HepG2 (cell line): Measurements from ENCODE around the gene SLC1A5. TPM values are rescaled to one million over a fixed set of nuclear protein-coding genes. Genes with fewer than 3 reads are reported as not detected.

ENCODE experiments used
- ATF1 ChIP-seq: IDR thresholded peaks from 2 replicates; pipeline ENCODE4 v1.6.1; 2016; ENCODE audit warnings: mild to moderate bottlenecking, control low read depth
- FOXC1 ChIP-seq: sonication (generic); formaldehyde crosslinking; IDR thresholded peaks from 2 replicates; pipeline ENCODE4 v1.8.0; 2022; ENCODE audit warnings: mild to moderate bottlenecking, missing genetic modification reagents, borderline replicate concordance
- GFI1 ChIP-seq: sonication (generic); formaldehyde crosslinking; IDR thresholded peaks from 2 replicates; pipeline ENCODE4 v1.5.0; 2020; ENCODE audit warnings: missing genetic modification reagents, mild to moderate bottlenecking, borderline replicate concordance
- IKZF5 ChIP-seq: IDR thresholded peaks from 2 replicates; pipeline ENCODE4 v1.6.1; 2018; ENCODE audit warnings: missing genetic modification reagents, mild to moderate bottlenecking, missing compliant biosample characterization
- KLF6 ChIP-seq: IDR thresholded peaks from 2 replicates; pipeline ENCODE4 v1.8.0; 2016; ENCODE audit warnings: missing biosample characterization, missing genetic modification reagents
- MAFF ChIP-seq: IDR thresholded peaks from 2 replicates; pipeline ENCODE4 v1.6.1; 2011; ENCODE audit warnings: low read depth, low read length, improper control_type of control experiment
- MAX ChIP-seq: IDR thresholded peaks from 2 replicates; pipeline ENCODE4 v1.6.1; 2012; ENCODE audit warnings: inconsistent platforms
- MED8 ChIP-seq: sonication (generic); formaldehyde crosslinking; IDR thresholded peaks from 2 replicates; pipeline ENCODE4 v1.8.1; 2023; ENCODE audit warnings: mild to moderate bottlenecking, missing genetic modification reagents; ENCODE audit not compliant: insufficient replicate concordance
- NCOA1 ChIP-seq: sonication (generic); formaldehyde crosslinking; IDR thresholded peaks from 2 replicates; pipeline ENCODE4 v1.9.0; 2021; ENCODE audit warnings: missing genetic modification reagents
- PHB2 ChIP-seq: fragments of 450-650 bp; IDR thresholded peaks from 2 replicates; pipeline ENCODE4 v1.6.1; 2018; ENCODE audit not compliant: partially characterized antibody
- POLR2G ChIP-seq: fragments of 200-400 bp; formaldehyde crosslinking; IDR thresholded peaks from 2 replicates; pipeline ENCODE4 v1.6.1; 2018; ENCODE audit warnings: mild to moderate bottlenecking, low read depth, low read length, moderate library complexity
- SALL1 ChIP-seq: sonication (generic); formaldehyde crosslinking; IDR thresholded peaks from 2 replicates; pipeline ENCODE4 v1.8.0; 2022; ENCODE audit warnings: mild to moderate bottlenecking, missing genetic modification reagents
- SIN3B ChIP-seq: fragments of 150-350 bp; IDR thresholded peaks from 2 replicates; pipeline ENCODE4 v1.6.1; 2014; ENCODE audit warnings: low read length
- TGIF2 ChIP-seq: IDR thresholded peaks from 2 replicates; pipeline ENCODE4 v1.6.1; 2016; ENCODE audit warnings: control low read depth, missing compliant biosample characterization
- THAP11 ChIP-seq: IDR thresholded peaks from 2 replicates; pipeline ENCODE4 v1.6.1; 2016; ENCODE audit warnings: missing biosample characterization, missing genetic modification reagents
- ZNF343 ChIP-seq: sonication (generic); formaldehyde crosslinking; IDR thresholded peaks from 2 replicates; pipeline ENCODE4 v1.4.0; 2020; ENCODE audit warnings: mild to moderate bottlenecking, missing genetic modification reagents
- ZNF496 ChIP-seq: sonication (generic); formaldehyde crosslinking; IDR thresholded peaks from 2 replicates; pipeline ENCODE4 v1.8.1; 2023; ENCODE audit warnings: mild to moderate bottlenecking, moderate library complexity, missing genetic modification reagents; ENCODE audit not compliant: insufficient replicate concordance
- ZNF567 ChIP-seq: sonication (generic); formaldehyde crosslinking; IDR thresholded peaks from 2 replicates; pipeline ENCODE4 v1.8.1; 2023; ENCODE audit warnings: mild to moderate bottlenecking, missing genetic modification reagents, borderline replicate concordance
- ZNF580 ChIP-seq: IDR thresholded peaks from 2 replicates; pipeline ENCODE4 v1.6.1; 2016; ENCODE audit warnings: low read depth, borderline replicate concordance
- ZNF703 ChIP-seq: sonication (generic); formaldehyde crosslinking; IDR thresholded peaks from 2 replicates; pipeline ENCODE4 v1.5.1; 2020; ENCODE audit warnings: missing genetic modification reagents, mild to moderate bottlenecking, moderate library complexity, borderline replicate concordance
- ZNF747 ChIP-seq: sonication (generic); formaldehyde crosslinking; IDR thresholded peaks from 2 replicates; pipeline ENCODE4 v1.8.1; 2023; ENCODE audit warnings: missing genetic modification reagents, mild to moderate bottlenecking, borderline replicate concordance
- polyA plus RNA-seq, 8 experiments: library from polyadenylated mRNA; depleted of rRNA in 3 of 8; stranded (reverse) in 7 of 8; unstranded in 1 of 8; fragments of >200 nt; fragmentation: Illumina TruSeq in 4 of 8; extraction: Trizol in 4 of 8; gene quantifications; 2 replicates each; pipeline versions ENCODE4 v1.2.1 to v1.2.3, GENCODE V29; 2011 to 2016; ENCODE audit warnings: low read depth in 4 of 8, missing spikeins in 1 of 8, mixed read lengths in 1 of 8; ENCODE audit not compliant: insufficient read depth in 1 of 8
- total RNA-seq, 5 experiments: library from RNA; depleted of rRNA; stranded (reverse); fragments of >200 nt; fragmentation: Illumina TruSeq; extraction: Trizol; gene quantifications; 2 replicates each; pipeline ENCODE4 v1.2.3, GENCODE V29; 2016; ENCODE audit warnings: low read depth in 1 of 5
- TF ChIP-seq, protein P1 (sequence below): sonication (generic); formaldehyde crosslinking; conservative IDR thresholded peaks from 2 replicates; pipeline ENCODE4 v1.4.0; 2020; ENCODE audit warnings: missing genetic modification reagents
- TF ChIP-seq, protein P2 (sequence below): IDR thresholded peaks from 2 replicates; pipeline ENCODE4 v1.6.1; 2016; ENCODE audit warnings: low read depth, control low read depth
- TF ChIP-seq, protein P3 (sequence below): sonication (generic); formaldehyde crosslinking; IDR thresholded peaks from 2 replicates; pipeline ENCODE4 v1.8.1; 2023; ENCODE audit warnings: mild to moderate bottlenecking, inconsistent platforms, moderate library complexity, missing genetic modification reagents, borderline replicate concordance
- TF ChIP-seq, protein P4 (sequence below): sonication (generic); formaldehyde crosslinking; IDR thresholded peaks from 2 replicates; pipeline ENCODE4 v1.9.0; 2021; ENCODE audit warnings: missing genetic modification reagents, mild to moderate bottlenecking, borderline replicate concordance

Gene SLC1A5
- total and polyA plus RNA-seq, 2 of the 13 experiments (the other 11 are each of a cell fraction or from before 2014, with no cell fraction given) = 120 to 159 TPM

DNA sequence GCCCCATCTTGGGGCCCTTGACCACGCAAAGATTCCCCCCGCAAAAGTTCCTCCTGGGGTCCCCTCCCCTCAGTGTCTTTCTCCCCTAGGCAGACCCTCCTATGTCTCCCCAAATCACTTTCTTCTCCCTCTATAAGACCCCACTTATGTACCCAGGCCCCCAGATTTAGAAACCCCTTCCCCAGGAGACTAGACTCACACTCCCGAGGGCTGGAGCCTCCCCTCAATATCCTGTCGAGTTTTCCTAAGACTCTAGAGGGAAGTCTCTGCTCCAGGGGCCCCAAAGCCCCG, 1.4 kb downstream of the SLC1A5 start (continued):
- TF ChIP-seq ZNF567 (CRISPR knock-in tag) = no peak
- no peak for TF ChIP-seq SALL1 (CRISPR knock-in tag)
- no peak for TF ChIP-seq ATF1 (CRISPR knock-in tag)
- TF ChIP-seq, protein P1, sequence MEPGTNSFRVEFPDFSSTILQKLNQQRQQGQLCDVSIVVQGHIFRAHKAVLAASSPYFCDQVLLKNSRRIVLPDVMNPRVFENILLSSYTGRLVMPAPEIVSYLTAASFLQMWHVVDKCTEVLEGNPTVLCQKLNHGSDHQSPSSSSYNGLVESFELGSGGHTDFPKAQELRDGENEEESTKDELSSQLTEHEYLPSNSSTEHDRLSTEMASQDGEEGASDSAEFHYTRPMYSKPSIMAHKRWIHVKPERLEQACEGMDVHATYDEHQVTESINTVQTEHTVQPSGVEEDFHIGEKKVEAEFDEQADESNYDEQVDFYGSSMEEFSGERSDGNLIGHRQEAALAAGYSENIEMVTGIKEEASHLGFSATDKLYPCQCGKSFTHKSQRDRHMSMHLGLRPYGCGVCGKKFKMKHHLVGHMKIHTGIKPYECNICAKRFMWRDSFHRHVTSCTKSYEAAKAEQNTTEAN (CRISPR knock-in tag) = no peak
- TF ChIP-seq TGIF2 (CRISPR knock-in tag) = no peak
- peak; percentile 18; the same call in 1 of the 2 replicates for TF ChIP-seq FOXC1
- TF ChIP-seq IKZF5 (CRISPR knock-in tag) = no peak
- no peak for TF ChIP-seq THAP11 (CRISPR knock-in tag)
- no peak for TF ChIP-seq ZNF580 (CRISPR knock-in tag)
- TF ChIP-seq GFI1 (CRISPR knock-in tag) = no peak
- TF ChIP-seq, protein P2, sequence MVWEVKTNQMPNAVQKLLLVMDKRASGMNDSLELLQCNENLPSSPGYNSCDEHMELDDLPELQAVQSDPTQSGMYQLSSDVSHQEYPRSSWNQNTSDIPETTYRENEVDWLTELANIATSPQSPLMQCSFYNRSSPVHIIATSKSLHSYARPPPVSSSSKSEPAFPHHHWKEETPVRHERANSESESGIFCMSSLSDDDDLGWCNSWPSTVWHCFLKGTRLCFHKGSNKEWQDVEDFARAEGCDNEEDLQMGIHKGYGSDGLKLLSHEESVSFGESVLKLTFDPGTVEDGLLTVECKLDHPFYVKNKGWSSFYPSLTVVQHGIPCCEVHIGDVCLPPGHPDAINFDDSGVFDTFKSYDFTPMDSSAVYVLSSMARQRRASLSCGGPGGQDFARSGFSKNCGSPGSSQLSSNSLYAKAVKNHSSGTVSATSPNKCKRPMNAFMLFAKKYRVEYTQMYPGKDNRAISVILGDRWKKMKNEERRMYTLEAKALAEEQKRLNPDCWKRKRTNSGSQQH = peak; percentile 24; the same call in 1 of the 2 replicates
- peak; percentile 36; the same call in 1 of the 2 replicates for TF ChIP-seq ZNF747 (CRISPR knock-in tag)
- TF ChIP-seq, protein P3, sequence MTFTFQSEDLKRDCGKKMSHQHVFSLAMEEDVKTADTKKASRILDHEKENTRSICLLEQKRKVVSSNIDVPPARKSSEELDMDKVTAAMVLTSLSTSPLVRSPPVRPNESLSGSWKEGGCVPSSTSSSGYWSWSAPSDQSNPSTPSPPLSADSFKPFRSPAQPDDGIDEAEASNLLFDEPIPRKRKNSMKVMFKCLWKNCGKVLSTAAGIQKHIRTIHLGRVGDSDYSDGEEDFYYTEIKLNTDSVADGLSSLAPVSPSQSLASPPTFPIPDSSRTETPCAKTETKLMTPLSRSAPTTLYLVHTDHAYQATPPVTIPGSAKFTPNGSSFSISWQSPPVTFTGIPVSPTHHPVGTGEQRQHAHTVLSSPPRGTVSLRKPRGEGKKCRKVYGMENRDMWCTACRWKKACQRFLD = no peak
- TF ChIP-seq KLF6 (CRISPR knock-in tag) = peak; percentile 35; the same call in 1 of the 2 replicates
- no peak for TF ChIP-seq MAFF
- TF ChIP-seq, protein P4, sequence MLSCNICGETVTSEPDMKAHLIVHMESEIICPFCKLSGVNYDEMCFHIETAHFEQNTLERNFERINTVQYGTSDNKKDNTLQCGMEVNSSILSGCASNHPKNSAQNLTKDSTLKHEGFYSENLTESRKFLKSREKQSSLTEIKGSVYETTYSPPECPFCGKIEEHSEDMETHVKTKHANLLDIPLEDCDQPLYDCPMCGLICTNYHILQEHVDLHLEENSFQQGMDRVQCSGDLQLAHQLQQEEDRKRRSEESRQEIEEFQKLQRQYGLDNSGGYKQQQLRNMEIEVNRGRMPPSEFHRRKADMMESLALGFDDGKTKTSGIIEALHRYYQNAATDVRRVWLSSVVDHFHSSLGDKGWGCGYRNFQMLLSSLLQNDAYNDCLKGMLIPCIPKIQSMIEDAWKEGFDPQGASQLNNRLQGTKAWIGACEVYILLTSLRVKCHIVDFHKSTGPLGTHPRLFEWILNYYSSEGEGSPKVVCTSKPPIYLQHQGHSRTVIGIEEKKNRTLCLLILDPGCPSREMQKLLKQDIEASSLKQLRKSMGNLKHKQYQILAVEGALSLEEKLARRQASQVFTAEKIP = no peak
- no peak for TF ChIP-seq SIN3B
- TF ChIP-seq MAX = no peak; the same call in 1 of the 2 replicates
- 0 out of 2 replicates have a peak, but pooled peaks have one; percentile 25 for TF ChIP-seq ZNF703 (CRISPR knock-in tag)
- no peak for TF ChIP-seq PHB2
- no peak for TF ChIP-seq ZNF343 (CRISPR knock-in tag)
- peak; percentile 23; the same call in 1 of the 2 replicates for TF ChIP-seq POLR2G
- peak; percentile 44 for TF ChIP-seq MED8
- no peak for TF ChIP-seq ZNF496 (CRISPR knock-in tag)
- no peak for TF ChIP-seq NCOA1 (CRISPR knock-in tag)
